GM12878 (cell line): Measurements from ENCODE around the gene SEL1L3. TPM values are rescaled to one million over a fixed set of nuclear protein-coding genes. Genes with fewer than 3 reads are reported as not detected.

Experiments
- ATAC-seq: fragments of 200-7000 bp; cut with Tn5 transposase; 3 replicates; pipeline ENCODE4 v1.9.1; 2020; ENCODE audit warnings: mild to moderate bottlenecking, moderate library complexity
- BruUV-seq: library from RNA; stranded (reverse); fragments of 400-500 nt; replicated peaks from 2 replicates; lab custom pipeline; 2021; lab: Mats Ljungman, UMichigan
- CTCF ChIA-PET: fragments of 300-600 bp; sonication (Branson Sonifier 250); formaldehyde crosslinking; extraction: SDS; loops from one replicate; lab custom pipeline; 2021; ENCODE audit warnings: inconsistent platforms; lab: Yijun Ruan, JAX
- POLR2A ChIA-PET: fragments of 350-600 bp; formaldehyde crosslinking; extraction: SDS; loops from one replicate; lab custom pipeline; 2021; ENCODE audit warnings: inconsistent platforms; lab: Charles Lee
- RAD21 ChIA-PET: fragments of 300-600 bp; sonication (Branson Sonifier 250); formaldehyde crosslinking; loops from one replicate; lab custom pipeline; 2023; ENCODE audit warnings: antibody characterized with exemption; ENCODE audit not compliant: unreplicated experiment; lab: Charles Lee
- SMC1A ChIA-PET: fragments of 300-600 bp; sonication (Branson Sonifier 250); formaldehyde crosslinking; loops from one replicate; lab custom pipeline; 2023; ENCODE audit not compliant: unreplicated experiment, uncharacterized antibody; lab: Charles Lee
- DNase-seq: peaks from one replicate; pipeline ENCODE4 v3.0.0-alpha.2; 2011; ENCODE audit warnings: low read depth, low spot score
- FAIRE-seq: peaks from 3 replicates; lab custom pipeline; 2011; peaks lifted over from hg19 to GRCh38; lab: Jason Lieb, UNC
- H2AFZ ChIP-seq: 2 replicates; pipeline ENCODE4 v1.6.0; 2011; ENCODE audit warnings: low read depth, low read length, control low read depth; ENCODE audit not compliant: control insufficient read depth
- H3K27ac ChIP-seq: 2 replicates; pipeline ENCODE4 v1.5.1; 2011; ENCODE audit warnings: control low read depth; ENCODE audit not compliant: control insufficient read depth, insufficient read depth
- H3K27me3 ChIP-seq, 2 experiments: replicated peaks in 1 of 2; 2 replicates each; pipeline versions ENCODE4 v1.6.0 to v1.6.1; 2011; ENCODE audit warnings: low read length in 1 of 2; ENCODE audit not compliant: control insufficient read depth in 2 of 2, insufficient read depth in 2 of 2
- H3K36me3 ChIP-seq, 2 experiments: 2 replicates each; pipeline ENCODE4 v1.5.1; 2011; ENCODE audit warnings: low read length in 1 of 2; ENCODE audit not compliant: control insufficient read depth in 2 of 2, insufficient read depth in 2 of 2
- H3K4me1 ChIP-seq: 2 replicates; pipeline ENCODE4 v1.6.1; 2011; ENCODE audit warnings: mild to moderate bottlenecking, low read length, moderate library complexity, mixed read lengths; ENCODE audit not compliant: control insufficient read depth, insufficient read depth
- H3K4me2 ChIP-seq: 2 replicates; pipeline ENCODE4 v1.6.0; 2011; ENCODE audit warnings: control low read depth; ENCODE audit not compliant: control insufficient read depth, insufficient read depth
- H3K4me3 ChIP-seq: fragments of 200-600 bp; sonication (generic); 2 replicates; pipeline ENCODE4 v1.5.1; 2016
- H3K79me2 ChIP-seq: 2 replicates; pipeline ENCODE4 v1.6.0; 2011; ENCODE audit warnings: low read length; ENCODE audit not compliant: control insufficient read depth, insufficient read depth
- H3K9ac ChIP-seq: 2 replicates; pipeline ENCODE4 v1.8.0; 2011; ENCODE audit warnings: low read length, control low read depth, mixed read lengths; ENCODE audit not compliant: control insufficient read depth, insufficient read depth
- H3K9me3 ChIP-seq: replicated peaks from 3 replicates; pipeline ENCODE4 v1.5.1; 2011; ENCODE audit warnings: mild to moderate bottlenecking, low read length; ENCODE audit not compliant: control insufficient read depth, insufficient read depth
- H4K20me1 ChIP-seq: 2 replicates; pipeline ENCODE4 v1.6.0; 2011; ENCODE audit not compliant: control insufficient read depth, insufficient read depth
- LARP7 ChIP-seq: fragments of 450-650 bp; IDR thresholded peaks from 2 replicates; pipeline ENCODE4 v1.6.1; 2017; ENCODE audit warnings: mild to moderate bottlenecking
- WGBS: methylation state at CpG from one replicate; pipeline ENCODE4 v1.1.6; 2016; ENCODE audit warnings: low lambda C conversion rate; ENCODE audit not compliant: insufficient replicate concordance, insufficient coverage; ENCODE audit errors: missing lambda C conversion rate; 5-methylcytosine and 5-hydroxymethylcytosine counted together
- in situ Hi-C: fragments of 300-500 bp; cut with MboI; formaldehyde crosslinking; loops from 9 replicates; pipeline ENCODE4 v1.14.3; 2018; ENCODE audit warnings: mixed read lengths
- intact Hi-C: fragments of 100-400 bp; cut with micrococcal nuclease; formaldehyde crosslinking; loops from one replicate; pipeline ENCODE4 v1.14.2; 2022; ENCODE audit not compliant: unreplicated experiment
- polyA plus RNA-seq, 11 experiments: library from polyadenylated mRNA; depleted of rRNA in 4 of 11; unstranded in 6 of 11; stranded (reverse) in 5 of 11; fragments of >200 nt; fragmentation: Nextera tagmentation in 4 of 11; fragmentation: Illumina TruSeq in 1 of 11; extraction: Ambion mirVana in 4 of 11; extraction: Trizol in 1 of 11; gene quantifications; 1 replicate in 1 of 11; 2 replicates in 10 of 11; pipeline versions ENCODE4 v1.2.1 to v1.2.3, GENCODE V29; 2011 to 2016; ENCODE audit warnings: inconsistent platforms in 2 of 11, missing spikeins in 2 of 11, low read depth in 1 of 11
- small RNA-seq: library from RNA; depleted of rRNA; stranded (forward); fragments of <200 nt; gene quantifications from one replicate; pipeline ENCODE3, GENCODE V24; 2014
- total RNA-seq, 4 experiments: library from RNA; depleted of rRNA in 3 of 4; stranded (reverse); fragments of >200 nt in 3 of 4; fragmentation: Illumina TruSeq in 1 of 4; extraction: Trizol in 1 of 4; gene quantifications; 2 replicates each; pipeline versions ENCODE4 v1.2.1 to v1.2.3, GENCODE V29; 2013 to 2021

Gene SEL1L3
- total and polyA plus RNA-seq, 10 of the 15 experiments (the other 5 are each of a cell fraction or from before 2014, with no cell fraction given), result 20.4 to 82.2 (median 47.3) TPM

DNA sequence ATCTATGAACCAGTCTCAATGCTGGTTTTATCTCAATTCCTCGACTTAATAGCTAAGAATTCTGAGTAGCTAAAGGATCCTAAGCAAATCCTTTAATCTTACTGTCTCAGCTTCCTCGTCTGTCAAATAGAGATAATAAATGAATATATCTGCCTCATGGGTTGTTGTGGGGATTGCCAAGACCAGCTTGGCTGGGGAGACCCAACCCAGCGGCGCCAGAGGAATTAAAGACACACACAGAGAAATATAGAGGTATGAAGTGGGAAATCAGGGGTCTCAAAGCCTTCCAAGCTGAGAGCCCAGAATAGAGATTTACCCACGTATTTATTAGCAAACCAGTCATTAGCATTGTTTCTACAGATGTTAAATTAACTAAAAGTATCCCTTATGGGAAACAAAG is 165.3 kb downstream of the SEL1L3 start:
- BruUV-seq, result no TSS peak
- DNase-seq, result no peak
- Histone ChIP-seq H3K9me3 (no peaks in the 10 kb centered on the region), H4K20me1 (no peaks in the 10 kb centered on the region), H3K4me1 (no peaks in the 10 kb centered on the region), H3K27me3 (peaks cover 0 to 3% of the 10 kb centered on the region in 2 experiments; a peak in 1 of 4 replicates), H3K27ac (no peak overlapping the region), H3K79me2 (no peaks in the 10 kb centered on the region), H2AFZ (no peak overlapping the region), H3K4me3 (no peak overlapping the region), H3K36me3 (no peaks in the 10 kb centered on the region), H3K9ac (no peak overlapping the region), H3K4me2 (no peak overlapping the region)
- 7% methylated on average over 5 of the region's 5 CpGs for WGBS
- no peak for ATAC-seq
- intact Hi-C loops (no loop called here), in situ Hi-C loops (no loop called here)
- ChIA-PET CTCF (no interaction called here), SMC1A (no interaction called here), POLR2A (no interaction called here), RAD21 (no interaction called here)
- FAIRE-seq, result no peak
- no peak for TF ChIP-seq LARP7

Small RNA genes within 50 kb of the gene (small RNA-seq; reads per million reads assigned to genes)
- not detected for gene MTND4LP22

Other genes starting within 250 kb of the SEL1L3 start
- not detected in 2 replicates for gene SLC34A2, start 207.1 kb downstream of the SEL1L3 start, total RNA-seq (2014; rRNA removed)
- gene SLC34A2, start 207.1 kb downstream of the SEL1L3 start, total RNA-seq (2014; rRNA removed; fragmentation: Illumina TruSeq; extraction: Trizol), result not detected in 2 replicates
- gene SLC34A2, start 207.1 kb downstream of the SEL1L3 start, total RNA-seq (2021), result 0.59 and 1.3 TPM in 2 replicates
- not detected in 2 replicates for gene SLC34A2, start 207.1 kb downstream of the SEL1L3 start, polyA plus RNA-seq (2011; rRNA removed)
- not detected in 2 replicates for gene SLC34A2, start 207.1 kb downstream of the SEL1L3 start, polyA plus RNA-seq (2014; fragmentation: Illumina TruSeq; extraction: Trizol)
- gene SLC34A2, start 207.1 kb downstream of the SEL1L3 start, polyA plus RNA-seq (2014; fragmentation: Nextera tagmentation; extraction: Ambion mirVana), result under 1 TPM in 1 of 2 experiments, not detected in 1; 0.08 TPM
- 0.04 TPM in 1 of 2 replicates, not detected in the other for gene SLC34A2, start 207.1 kb downstream of the SEL1L3 start, polyA plus RNA-seq (2014; rRNA removed)
- not detected for gene SLC34A2, start 207.1 kb downstream of the SEL1L3 start, polyA plus RNA-seq (2016; fragmentation: Nextera tagmentation; extraction: Ambion mirVana)
- 19.8 and 26.9 TPM in 2 replicates for gene SMIM20, start 51.2 kb upstream of the SEL1L3 start, total RNA-seq (2014; rRNA removed)
- gene SMIM20, start 51.2 kb upstream of the SEL1L3 start, total RNA-seq (2014; rRNA removed; fragmentation: Illumina TruSeq; extraction: Trizol), result 21.8 and 22.3 TPM in 2 replicates
- 17.3 and 18.3 TPM in 2 replicates for gene SMIM20, start 51.2 kb upstream of the SEL1L3 start, total RNA-seq (2021)
- gene SMIM20, start 51.2 kb upstream of the SEL1L3 start, polyA plus RNA-seq (2011; rRNA removed), result 33.7 and 52.5 TPM in 2 replicates
- gene SMIM20, start 51.2 kb upstream of the SEL1L3 start, polyA plus RNA-seq (2014; fragmentation: Illumina TruSeq; extraction: Trizol), result 19.8 and 24.0 TPM in 2 replicates
- gene SMIM20, start 51.2 kb upstream of the SEL1L3 start, polyA plus RNA-seq (2014; fragmentation: Nextera tagmentation; extraction: Ambion mirVana), result 10 to 100 TPM; 32.5 to 32.6 TPM
- 22.5 and 25.0 TPM in 2 replicates for gene SMIM20, start 51.2 kb upstream of the SEL1L3 start, polyA plus RNA-seq (2014; rRNA removed)
- 10 to 100 TPM; 35.2 to 38.0 TPM for gene SMIM20, start 51.2 kb upstream of the SEL1L3 start, polyA plus RNA-seq (2016; fragmentation: Nextera tagmentation; extraction: Ambion mirVana)